IPS-15b (cell line): Measurements from ENCODE around the gene TEX22.
A peak's percentile ranks its signal among the peaks of the same experiment; 100 is the strongest.

Source experiments
- H3K27me3 ChIP-seq: one replicate; pipeline ENCODE4 v1.6.1; 2013; ENCODE audit warnings: low read length; ENCODE audit not compliant: control insufficient read depth, insufficient read depth
- H3K36me3 ChIP-seq: one replicate; pipeline ENCODE4 v1.6.1; 2013; ENCODE audit warnings: low read length; ENCODE audit not compliant: control insufficient read depth, insufficient read depth
- H3K4me1 ChIP-seq: one replicate; pipeline ENCODE4 v1.6.1; 2013; ENCODE audit warnings: mild to moderate bottlenecking, low read length; ENCODE audit not compliant: control insufficient read depth, insufficient read depth
- H3K4me3 ChIP-seq: one replicate; pipeline ENCODE4 v1.5.1; 2013; ENCODE audit warnings: low read depth, low read length
- H3K9ac ChIP-seq: one replicate; pipeline ENCODE4 v1.6.1; 2013; ENCODE audit warnings: low read depth, mild to moderate bottlenecking, low read length
- H3K9me3 ChIP-seq: one replicate; pipeline ENCODE4 v1.6.1; 2013; ENCODE audit warnings: mild to moderate bottlenecking, low read length; ENCODE audit not compliant: control insufficient read depth, insufficient read depth

TEX22 gene

GRCh38 chr14:105397350-105397931 is 897 bp upstream of the TEX22 start:
- Histone ChIP-seq H3K4me3 (peak overlapping the region; percentile 45), H3K27me3 (no peaks in the 10 kb centered on the region), H3K9ac (no peak overlapping the region), H3K36me3 (peaks cover 12% of the 10 kb centered on the region), H3K4me1 (no peaks in the 10 kb centered on the region), H3K9me3 (no peaks in the 10 kb centered on the region)

- H3K4me3 ChIP-seq = peak overlapping the region; percentile 45
- no peaks in the 10 kb centered on the region for H3K4me1 ChIP-seq
- no peaks in the 10 kb centered on the region for H3K27me3 ChIP-seq
- no peaks in the 10 kb centered on the region for H3K9me3 ChIP-seq
- peak overlapping the region; percentile 65 for H3K9ac ChIP-seq
- peaks cover 8% of the 10 kb centered on the region for H3K36me3 ChIP-seq
Observed at GRCh38 chr14:105398726-105399465, 558 bp downstream of the TEX22 start.

GRCh38 chr14:105399466-105399775 is 1.1 kb downstream of the TEX22 start:
- Histone ChIP-seq H3K9ac (no peak overlapping the region), H3K27me3 (no peaks in the 10 kb centered on the region)

GRCh38 chr14:105400016-105400415 is 1.7 kb downstream of the TEX22 start:
- H3K9me3 ChIP-seq = no peaks in the 10 kb centered on the region
- no peak overlapping the region for H3K4me3 ChIP-seq
- no peaks in the 10 kb centered on the region for H3K4me1 ChIP-seq
- H3K36me3 ChIP-seq = peaks cover 8% of the 10 kb centered on the region
- H3K27me3 ChIP-seq = no peaks in the 10 kb centered on the region
- no peak overlapping the region for H3K9ac ChIP-seq

More at GRCh38 chr14:105399466-105399775, 1.1 kb downstream of the TEX22 start:
- H3K9me3 ChIP-seq = no peaks in the 10 kb centered on the region
- peaks cover 8% of the 10 kb centered on the region for H3K36me3 ChIP-seq
- H3K4me3 ChIP-seq = peak overlapping the region; percentile 45
- H3K4me1 ChIP-seq = no peaks in the 10 kb centered on the region

GRCh38 chr14:105401699-105402098 is 3.4 kb downstream of the TEX22 start:
- Histone ChIP-seq H3K4me1 (no peaks in the 10 kb centered on the region), H3K9me3 (no peaks in the 10 kb centered on the region), H3K9ac (no peak overlapping the region), H3K4me3 (no peak overlapping the region), H3K27me3 (no peaks in the 10 kb centered on the region), H3K36me3 (peaks cover 8% of the 10 kb centered on the region)

GRCh38 chr14:105408592-105408991 is 10.3 kb downstream of the TEX22 start:
- H3K36me3 ChIP-seq = no peaks in the 10 kb centered on the region
- H3K4me1 ChIP-seq = peaks cover 2% of the 10 kb centered on the region
- peaks cover 41% of the 10 kb centered on the region for H3K27me3 ChIP-seq
- no peak overlapping the region for H3K4me3 ChIP-seq
- no peak overlapping the region for H3K9ac ChIP-seq
- H3K9me3 ChIP-seq = no peaks in the 10 kb centered on the region

GRCh38 chr14:105409364-105409763 is 11.0 kb downstream of the TEX22 start:
- H3K9ac ChIP-seq = no peak overlapping the region
- H3K36me3 ChIP-seq = no peaks in the 10 kb centered on the region
- H3K27me3 ChIP-seq = peaks cover 49% of the 10 kb centered on the region
- peaks cover 2% of the 10 kb centered on the region for H3K4me1 ChIP-seq
- H3K4me3 ChIP-seq = no peak overlapping the region
- no peaks in the 10 kb centered on the region for H3K9me3 ChIP-seq

GRCh38 chr14:105410642-105411016 is 12.3 kb downstream of the TEX22 start:
- H3K4me1 ChIP-seq = peaks cover 2% of the 10 kb centered on the region
- no peaks in the 10 kb centered on the region for H3K9me3 ChIP-seq
- peak overlapping the region; percentile 37 for H3K4me3 ChIP-seq
- no peaks in the 10 kb centered on the region for H3K36me3 ChIP-seq
- no peak overlapping the region for H3K9ac ChIP-seq
- peaks cover 52% of the 10 kb centered on the region for H3K27me3 ChIP-seq

- Histone ChIP-seq H3K4me3 (peak overlapping the region; percentile 37), H3K4me1 (peaks cover 2% of the 10 kb centered on the region), H3K9me3 (no peaks in the 10 kb centered on the region), H3K27me3 (peaks cover 52% of the 10 kb centered on the region), H3K9ac (no peak overlapping the region), H3K36me3 (no peaks in the 10 kb centered on the region)
Observed at GRCh38 chr14:105411017-105411941, 12.9 kb downstream of the TEX22 start.

GRCh38 chr14:105411985-105412770 is 13.8 kb downstream of the TEX22 start:
- Histone ChIP-seq H3K4me3 (no peak overlapping the region), H3K9me3 (no peaks in the 10 kb centered on the region), H3K36me3 (no peaks in the 10 kb centered on the region), H3K4me1 (peaks cover 2% of the 10 kb centered on the region), H3K27me3 (peaks cover 52% of the 10 kb centered on the region), H3K9ac (no peak overlapping the region)

GRCh38 chr14:105412771-105413543 is 14.6 kb downstream of the TEX22 start:
- Histone ChIP-seq H3K36me3 (peaks cover 3% of the 10 kb centered on the region), H3K9ac (no peak overlapping the region), H3K4me1 (peaks cover 2% of the 10 kb centered on the region), H3K27me3 (peaks cover 52% of the 10 kb centered on the region), H3K9me3 (no peaks in the 10 kb centered on the region), H3K4me3 (no peak overlapping the region)
